Measurements from ENCODE around the gene IRAK3. TPM values are rescaled to one million over a fixed set of nuclear protein-coding genes. Genes with fewer than 3 reads are reported as not detected.
"Not testable (repeated sequence)": the region's sequence is repeated elsewhere in the genome, so short reads cannot be mapped to it uniquely, and the experiment has no call there.

Gene IRAK3
- total RNA-seq, 4 donors from 2014 or later, result 31.6 to 35.8 (median 33.2) TPM

DNA sequence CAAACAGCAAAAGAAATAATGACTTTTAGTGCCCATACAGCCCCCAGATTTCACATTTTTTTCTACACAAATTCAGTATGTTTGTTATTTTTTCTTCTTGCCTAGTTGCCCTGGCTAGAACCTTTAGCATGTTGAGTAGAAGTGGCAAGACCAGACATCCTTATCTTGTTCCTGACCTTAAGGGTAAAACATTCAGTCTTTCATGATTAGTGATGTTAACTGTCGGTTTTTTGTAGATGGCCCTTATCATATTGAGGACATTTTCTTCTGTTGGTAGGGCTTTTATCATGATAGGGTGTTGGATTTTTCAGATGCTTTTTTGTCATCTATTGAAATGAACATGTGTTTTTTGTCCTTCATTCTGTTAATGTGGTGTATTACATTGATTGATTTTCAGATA lies 17.1 kb downstream of the IRAK3 start:
- TF ChIP-seq, protein P1, sequence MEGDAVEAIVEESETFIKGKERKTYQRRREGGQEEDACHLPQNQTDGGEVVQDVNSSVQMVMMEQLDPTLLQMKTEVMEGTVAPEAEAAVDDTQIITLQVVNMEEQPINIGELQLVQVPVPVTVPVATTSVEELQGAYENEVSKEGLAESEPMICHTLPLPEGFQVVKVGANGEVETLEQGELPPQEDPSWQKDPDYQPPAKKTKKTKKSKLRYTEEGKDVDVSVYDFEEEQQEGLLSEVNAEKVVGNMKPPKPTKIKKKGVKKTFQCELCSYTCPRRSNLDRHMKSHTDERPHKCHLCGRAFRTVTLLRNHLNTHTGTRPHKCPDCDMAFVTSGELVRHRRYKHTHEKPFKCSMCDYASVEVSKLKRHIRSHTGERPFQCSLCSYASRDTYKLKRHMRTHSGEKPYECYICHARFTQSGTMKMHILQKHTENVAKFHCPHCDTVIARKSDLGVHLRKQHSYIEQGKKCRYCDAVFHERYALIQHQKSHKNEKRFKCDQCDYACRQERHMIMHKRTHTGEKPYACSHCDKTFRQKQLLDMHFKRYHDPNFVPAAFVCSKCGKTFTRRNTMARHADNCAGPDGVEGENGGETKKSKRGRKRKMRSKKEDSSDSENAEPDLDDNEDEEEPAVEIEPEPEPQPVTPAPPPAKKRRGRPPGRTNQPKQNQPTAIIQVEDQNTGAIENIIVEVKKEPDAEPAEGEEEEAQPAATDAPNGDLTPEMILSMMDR (IDR thresholded peaks at IDR 0.05), result no peak
- TF ChIP-seq POLR2A (IDR thresholded peaks at IDR 0.05) (no peak), EP300 (IDR thresholded peaks at IDR 0.05) (no peak)
- Histone ChIP-seq H3K27ac (no peak overlapping the region), H3K4me1 (peaks cover 0 to 4% (median 0%) of the 10 kb centered on the region in 4 donors), H3K27me3 (no peaks in the 10 kb centered on the region), H3K9me3 (no peaks in the 10 kb centered on the region), H3K4me3 (no peak overlapping the region), H3K36me3 (peaks cover 0 to 4% (median 0%) of the 10 kb centered on the region in 3 donors)
- DNase-seq (ENCODE audit: low spot score in 2 of 2), result no peak
- 88 to 90% methylated on average over 1 of the region's 1 CpG for WGBS, 2 donors

DNA sequence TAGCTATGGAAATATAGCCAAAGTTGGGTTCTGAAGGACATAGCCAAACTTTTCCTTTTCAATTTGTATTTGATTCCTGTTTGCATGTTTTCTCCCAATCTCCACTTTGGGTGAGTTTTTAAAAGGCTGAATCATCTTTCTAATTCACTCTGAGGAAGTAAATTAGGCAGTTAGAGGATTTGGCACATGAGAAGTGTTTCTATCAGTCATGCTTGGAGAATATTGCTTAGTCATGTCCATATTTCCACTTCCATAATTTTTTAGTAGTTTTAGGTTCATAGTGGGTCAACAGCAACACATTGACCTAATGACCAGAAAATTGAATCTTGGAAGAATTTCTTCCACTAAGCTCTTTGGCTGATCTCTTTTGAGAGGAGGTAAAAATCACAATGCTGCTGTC lies 21.8 kb downstream of the IRAK3 start:
- TF ChIP-seq, protein P1 (IDR thresholded peaks at IDR 0.05), result no peak
- no peak for TF ChIP-seq EP300 (IDR thresholded peaks at IDR 0.05)

DNA sequence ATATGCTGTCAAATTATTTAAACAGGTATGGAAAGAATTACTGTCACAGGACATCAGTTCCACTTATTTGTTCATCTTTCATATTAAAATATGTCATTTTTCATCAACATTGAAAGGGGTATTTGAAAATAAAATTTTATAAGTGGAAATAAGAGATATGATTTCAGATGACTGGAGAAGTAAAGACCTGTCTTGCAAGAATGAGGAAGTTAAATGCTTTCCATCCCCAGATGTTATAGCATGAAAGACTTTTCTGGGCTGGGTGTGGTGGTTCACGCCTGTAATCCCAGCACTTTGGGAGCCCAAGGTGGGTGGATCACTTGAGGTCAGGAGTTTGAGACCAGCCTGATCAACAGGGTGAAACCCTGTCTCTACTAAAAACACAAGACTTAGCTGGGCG lies 22.6 kb downstream of the IRAK3 start:
- H3K36me3 ChIP-seq, result peaks cover 0 to 20% (median 0%) of the 10 kb centered on the region in 3 donors
- H3K9me3 ChIP-seq; H3K4me1 ChIP-seq; H3K27me3 ChIP-seq; H3K4me3 ChIP-seq; DNase-seq (ENCODE audit: low spot score in 2 of 2); H3K27ac ChIP-seq: not testable (repeated sequence)
- 91 to 93% methylated on average over 2 of the region's 2 CpGs for WGBS, 2 donors

More for the DNA sequence above, 21.8 kb downstream of the IRAK3 start:
- Histone ChIP-seq H3K27me3 (no peaks in the 10 kb centered on the region), H3K4me1 (peaks cover 0 to 4% (median 0%) of the 10 kb centered on the region in 4 donors), H3K27ac (no peak overlapping the region), H3K36me3 (peaks cover 0 to 20% (median 0%) of the 10 kb centered on the region in 3 donors), H3K9me3 (no peaks in the 10 kb centered on the region), H3K4me3 (no peak overlapping the region)
- no peak for DNase-seq (ENCODE audit: low spot score in 2 of 2)

DNA sequence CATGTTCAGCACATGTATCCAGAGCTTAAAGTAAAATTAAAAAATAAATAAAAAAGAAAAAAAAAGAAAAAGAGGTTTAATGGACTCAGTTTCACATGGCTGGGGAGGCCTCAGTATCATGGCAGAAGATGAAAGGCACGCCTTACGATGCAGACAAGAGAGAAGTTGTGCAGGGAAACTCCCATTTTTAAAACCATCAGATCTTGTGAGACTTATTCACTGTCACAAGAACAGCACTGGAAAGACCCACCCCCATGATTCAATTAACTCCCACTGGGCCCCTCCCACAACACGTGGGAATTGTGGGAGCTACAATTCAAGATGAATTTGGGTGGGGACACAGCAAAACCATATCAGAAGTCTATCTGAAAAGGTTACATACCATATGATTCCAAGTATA lies 24.0 kb downstream of the IRAK3 start:
- WGBS, 2 donors, result 73 to 88% methylated on average over 3 of the region's 3 CpGs
- H3K27ac ChIP-seq; H3K27me3 ChIP-seq; H3K4me1 ChIP-seq; H3K9me3 ChIP-seq; H3K4me3 ChIP-seq; DNase-seq (ENCODE audit: low spot score in 2 of 2): not testable (repeated sequence)
- peaks cover 0 to 29% (median 0%) of the 10 kb centered on the region in 3 donors for H3K36me3 ChIP-seq

DNA sequence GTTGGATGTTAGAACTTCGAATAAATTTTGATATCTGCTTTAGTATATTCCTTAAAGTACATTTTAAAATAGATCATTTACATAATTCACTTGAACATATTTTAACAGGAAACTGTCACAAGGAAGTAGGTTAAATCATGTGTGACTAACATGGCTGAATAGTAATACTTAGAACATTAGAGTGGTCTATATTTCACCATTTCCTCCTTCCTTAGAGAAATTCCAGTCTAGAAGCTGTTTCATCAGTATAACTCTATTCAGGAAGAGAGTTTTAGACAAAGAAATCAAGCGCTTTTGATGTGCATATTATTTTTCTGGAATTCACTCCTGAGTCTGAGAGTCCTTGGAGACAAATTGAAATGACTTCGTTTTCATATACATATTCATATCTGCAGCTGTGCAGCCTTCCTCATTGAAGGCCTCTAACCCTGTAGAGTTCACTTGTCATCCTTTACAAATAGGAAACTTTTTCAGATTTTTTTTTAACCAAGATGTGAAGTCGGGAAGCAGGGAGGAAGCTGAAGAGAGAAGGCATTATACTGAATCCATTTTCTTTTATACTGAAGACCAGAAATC lies 28.4 kb downstream of the IRAK3 start:
- H3K36me3 ChIP-seq, result peaks cover 0 to 42% (median 0%) of the 10 kb centered on the region in 3 donors
- WGBS, 2 donors, result 67 to 74% methylated on average over 4 of the region's 4 CpGs
- no peaks in the 10 kb centered on the region for H3K27me3 ChIP-seq
- no peak for DNase-seq (ENCODE audit: low spot score in 2 of 2)
- H3K4me3 ChIP-seq, result no peak overlapping the region
- H3K9me3 ChIP-seq, result peaks cover 0 to 12% (median 0%) of the 10 kb centered on the region in 4 donors
- TF ChIP-seq EP300 (IDR thresholded peaks at IDR 0.05), result no peak
- TF ChIP-seq POLR2A (IDR thresholded peaks at IDR 0.05), result no peak
- TF ChIP-seq, protein P1 (IDR thresholded peaks at IDR 0.05), result no peak
- no peaks in the 10 kb centered on the region for H3K4me1 ChIP-seq
- no peak overlapping the region for H3K27ac ChIP-seq

DNA sequence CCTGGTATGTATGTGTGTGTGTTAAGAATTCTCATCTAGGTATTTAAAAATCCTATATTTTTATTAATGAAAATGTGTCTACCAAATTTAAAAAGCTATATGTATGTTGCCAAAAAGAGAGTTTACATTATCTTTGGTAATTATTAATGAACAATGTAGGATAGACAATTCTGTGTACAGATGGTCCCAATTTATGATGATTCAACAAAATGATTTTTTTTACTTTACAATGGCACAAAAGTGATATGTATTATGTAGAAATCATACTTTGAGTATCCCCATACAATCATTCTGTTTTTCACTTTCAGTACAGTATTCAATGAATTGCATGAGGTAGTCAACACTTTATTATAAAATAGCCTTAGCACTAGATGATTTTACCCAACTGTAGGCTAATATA lies 39.4 kb downstream of the IRAK3 start:
- Histone ChIP-seq H3K27me3 (no peaks in the 10 kb centered on the region), H3K27ac (no peak overlapping the region), H3K4me3 (no peak overlapping the region), H3K4me1 (peaks cover 0 to 4% (median 0%) of the 10 kb centered on the region in 4 donors), H3K36me3 (peaks cover 0 to 22% (median 0%) of the 10 kb centered on the region in 3 donors), H3K9me3 (no peaks in the 10 kb centered on the region)
- no peak for TF ChIP-seq POLR2A (IDR thresholded peaks at IDR 0.05)
- DNase-seq (ENCODE audit: low spot score in 2 of 2), result no peak

DNA sequence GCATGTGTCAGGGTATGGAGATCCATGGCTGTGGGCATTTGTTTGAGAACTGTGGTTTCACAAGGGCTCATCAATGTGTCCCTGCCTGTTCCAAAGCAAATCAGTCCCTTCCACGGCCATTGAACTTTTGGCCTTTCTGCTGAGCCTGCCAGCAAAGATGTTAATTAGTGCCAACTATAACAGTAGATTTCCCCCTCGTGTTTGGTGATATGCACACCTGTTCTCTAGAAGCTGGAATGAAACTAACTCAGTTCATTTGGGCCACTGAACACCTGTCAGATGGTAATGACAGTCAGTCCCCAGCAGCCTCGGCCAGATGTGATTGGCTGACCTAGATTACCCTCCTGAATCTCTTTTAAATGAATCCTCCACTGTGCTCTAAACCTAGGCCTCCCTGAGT lies 43.2 kb downstream of the IRAK3 start:
- Histone ChIP-seq H3K27me3 (no peaks in the 10 kb centered on the region), H3K4me3 (no peak overlapping the region), H3K9me3 (no peaks in the 10 kb centered on the region), H3K36me3 (peaks cover 0 to 14% (median 0%) of the 10 kb centered on the region in 3 donors), H3K27ac (no peak overlapping the region), H3K4me1 (peaks cover 0 to 18% (median 0%) of the 10 kb centered on the region in 4 donors)
- WGBS, 2 donors, result 26 to 29% methylated on average over 3 of the region's 3 CpGs
- no peak for DNase-seq (ENCODE audit: low spot score in 2 of 2)
- TF ChIP-seq, protein P1 (IDR thresholded peaks at IDR 0.05), result no peak
- no peak for TF ChIP-seq POLR2A (IDR thresholded peaks at IDR 0.05)

DNA sequence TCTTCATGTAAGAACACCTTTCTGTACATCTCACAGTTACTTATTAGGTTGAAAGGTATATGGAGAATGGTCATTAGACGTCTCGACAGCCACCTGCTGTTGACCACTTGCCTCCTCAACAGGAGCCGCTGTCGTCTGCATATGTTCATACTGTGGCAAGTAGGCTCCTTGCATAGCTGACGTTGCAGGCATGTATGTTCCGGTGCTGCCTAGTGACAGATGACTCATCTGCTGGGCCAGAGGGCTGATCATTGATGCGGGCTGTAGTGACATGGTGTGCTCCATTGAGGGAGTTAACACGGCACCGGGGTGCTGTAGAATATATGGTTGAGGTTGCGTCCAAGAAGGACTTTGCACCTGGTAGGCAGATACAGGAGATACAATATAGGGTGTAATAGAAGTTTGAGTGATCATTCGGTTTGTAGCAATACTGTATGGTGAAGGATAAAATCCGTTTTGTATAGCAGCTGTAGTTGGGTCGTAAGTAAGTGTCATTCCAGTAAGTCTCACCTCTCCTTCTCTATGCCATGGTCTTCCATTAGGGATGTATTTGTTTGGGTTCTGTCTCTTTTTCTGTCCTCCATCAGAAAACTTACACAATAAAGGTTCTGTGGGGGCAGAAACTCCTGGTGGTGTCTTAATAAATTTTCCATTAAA lies 45.2 kb downstream of the IRAK3 start:
- not testable (repeated sequence) for H3K27me3 ChIP-seq, H3K4me3 ChIP-seq, H3K9me3 ChIP-seq, H3K36me3 ChIP-seq
- Histone ChIP-seq H3K27ac (peak overlapping the region in 2 of 4 donors; percentile 79 to 82), H3K4me1 (peaks cover 0 to 18% (median 0%) of the 10 kb centered on the region in 4 donors)
- DNase-seq (ENCODE audit: low spot score in 2 of 2), result peak in 1 of 2 donors; percentile 15
- 62% methylated on average over 13 of the region's 13 CpGs for WGBS, 2 donors
